IMR-90 (cell line): Measurements from ENCODE around the gene PTCSC3. TPM values are rescaled to one million over a fixed set of nuclear protein-coding genes. Genes with fewer than 3 reads are reported as not detected.

Experiments used
- ATAC-seq: fragments of 200-7000 bp; cut with Tn5 transposase; 2 replicates; pipeline ENCODE4 v1.9.1; 2020; ENCODE audit warnings: low read depth, mild to moderate bottlenecking, moderate library complexity
- BruUV-seq: library from RNA; stranded (reverse); fragments of 400-500 nt; replicated peaks from 2 replicates; lab custom pipeline; 2021; lab: Mats Ljungman, UMichigan
- CTCF ChIA-PET: fragments of 300-600 bp; formaldehyde crosslinking; extraction: SDS; loops from one replicate; lab custom pipeline; 2021; ENCODE audit warnings: antibody characterized with exemption; lab: Yijun Ruan, JAX
- POLR2A ChIA-PET: fragments of 300-600 bp; sonication (Branson Sonifier 250); formaldehyde crosslinking; loops from one replicate; lab custom pipeline; 2022; ENCODE audit warnings: antibody characterized with exemption; ENCODE audit not compliant: unreplicated experiment; lab: Charles Lee
- DNase-seq: peaks from one replicate; pipeline ENCODE4 v3.0.0; 2013
- H2AFZ ChIP-seq: replicated peaks from 2 replicates; pipeline ENCODE3; 2013; ENCODE audit warnings: low read length, mild to moderate bottlenecking; ENCODE audit not compliant: poor library complexity
- H2AK5ac ChIP-seq: 2 replicates; pipeline ENCODE4 v1.6.1; 2013; ENCODE audit warnings: low read depth, low read length, inconsistent platforms
- H2AK9ac ChIP-seq: replicated peaks from 2 replicates; pipeline ENCODE3; 2013; ENCODE audit warnings: mild to moderate bottlenecking, low read depth, low read length, moderate library complexity; ENCODE audit not compliant: poor library complexity
- H2BK120ac ChIP-seq: 2 replicates; pipeline ENCODE4 v1.6.1; 2013; ENCODE audit warnings: low read depth, low read length, inconsistent platforms
- H2BK15ac ChIP-seq: 3 replicates; pipeline ENCODE4 v1.6.1; 2013; ENCODE audit warnings: low read depth, low read length, inconsistent platforms
- H2BK20ac ChIP-seq: 2 replicates; pipeline ENCODE4 v1.6.1; 2013; ENCODE audit warnings: low read depth, mild to moderate bottlenecking, inconsistent platforms, low read length, moderate library complexity
- H2BK5ac ChIP-seq: 2 replicates; pipeline ENCODE4 v1.6.1; 2013; ENCODE audit warnings: mild to moderate bottlenecking, low read depth, low read length, inconsistent platforms; ENCODE audit not compliant: poor library complexity, severe bottlenecking
- H3K14ac ChIP-seq: replicated peaks from 2 replicates; pipeline ENCODE4 v1.6.1; 2013; ENCODE audit warnings: low read depth, low read length, inconsistent platforms
- H3K18ac ChIP-seq: 2 replicates; pipeline ENCODE4 v1.6.1; 2013; ENCODE audit warnings: low read depth, low read length, control low read depth
- H3K23ac ChIP-seq: 2 replicates; pipeline ENCODE4 v1.6.1; 2013; ENCODE audit warnings: low read depth, low read length, inconsistent platforms
- H3K27ac ChIP-seq: 2 replicates; pipeline ENCODE4 v1.5.1; 2013; ENCODE audit warnings: mild to moderate bottlenecking, control low read depth, low read length; ENCODE audit not compliant: insufficient read depth
- H3K27me3 ChIP-seq: 2 replicates; pipeline ENCODE4 v1.6.1; 2013; ENCODE audit warnings: low read length; ENCODE audit not compliant: control insufficient read depth, insufficient read depth
- H3K36me3 ChIP-seq: 2 replicates; pipeline ENCODE4 v1.6.1; 2013; ENCODE audit warnings: low read length, mixed read lengths; ENCODE audit not compliant: control insufficient read depth, insufficient read depth
- H3K4ac ChIP-seq: 2 replicates; pipeline ENCODE4 v1.6.1; 2013; ENCODE audit warnings: low read depth, low read length, inconsistent platforms
- H3K4me1 ChIP-seq: 2 replicates; pipeline ENCODE4 v1.6.1; 2013; ENCODE audit warnings: low read length, mixed read lengths; ENCODE audit not compliant: control insufficient read depth, insufficient read depth
- H3K4me2 ChIP-seq: 2 replicates; pipeline ENCODE4 v1.6.1; 2013; ENCODE audit warnings: low read depth, mild to moderate bottlenecking, control low read depth, low read length, moderate library complexity
- H3K4me3 ChIP-seq: 2 replicates; pipeline ENCODE4 v1.5.1; 2013; ENCODE audit warnings: low read depth, mild to moderate bottlenecking, control low read depth, low read length, moderate library complexity; ENCODE audit not compliant: insufficient read depth
- H3K56ac ChIP-seq: 2 replicates; pipeline ENCODE4 v1.6.1; 2013; ENCODE audit warnings: low read length, inconsistent platforms; ENCODE audit not compliant: insufficient read depth; ENCODE audit errors: extremely low read depth
- H3K79me1 ChIP-seq, 2 experiments: 2 replicates each; pipeline ENCODE4 v1.6.1; 2013; ENCODE audit warnings: low read length in 2 of 2, inconsistent platforms in 1 of 2, low read depth in 1 of 2
- H3K9ac ChIP-seq: 2 replicates; pipeline ENCODE4 v1.6.1; 2013; ENCODE audit warnings: low read depth, low read length, control low read depth
- H3K9me1 ChIP-seq: 2 replicates; pipeline ENCODE4 v1.6.1; 2013; ENCODE audit warnings: low read length, inconsistent platforms; ENCODE audit not compliant: insufficient read depth
- H3K9me3 ChIP-seq: 2 replicates; pipeline ENCODE4 v1.6.1; 2013; ENCODE audit warnings: low read length; ENCODE audit not compliant: control insufficient read depth, insufficient read depth
- H4K20me1 ChIP-seq: 2 replicates; pipeline ENCODE4 v1.6.1; 2013; ENCODE audit warnings: low read length, inconsistent platforms; ENCODE audit not compliant: insufficient read depth
- H4K5ac ChIP-seq: 2 replicates; pipeline ENCODE4 v1.6.1; 2013; ENCODE audit warnings: mild to moderate bottlenecking, low read depth, low read length, control low read depth
- H4K8ac ChIP-seq, 2 experiments: 2 replicates each; pipeline ENCODE4 v1.6.1; 2013; ENCODE audit warnings: low read depth in 2 of 2, low read length in 2 of 2, control low read depth in 1 of 2, inconsistent platforms in 1 of 2
- H4K91ac ChIP-seq: 2 replicates; pipeline ENCODE4 v1.6.1; 2013; ENCODE audit warnings: low read depth, low read length, inconsistent platforms; ENCODE audit not compliant: insufficient read depth
- BHLHE40 ChIP-seq: fragments of 150-350 bp; IDR thresholded peaks from 2 replicates; pipeline ENCODE4 v1.6.1; 2016; ENCODE audit warnings: mild to moderate bottlenecking, low read depth, low read length
- CHD1 ChIP-seq: IDR thresholded peaks from 2 replicates; pipeline ENCODE4 v1.6.1; 2012; ENCODE audit warnings: low read depth, low read length, improper control_type of control experiment
- FOS ChIP-seq: fragments of 150-350 bp; IDR thresholded peaks from 2 replicates; pipeline ENCODE4 v1.6.1; 2016; ENCODE audit warnings: low read depth, low read length
- MXI1 ChIP-seq: IDR thresholded peaks from 2 replicates; pipeline ENCODE4 v1.6.1; 2012; ENCODE audit warnings: low read depth, mild to moderate bottlenecking, low read length, moderate library complexity, borderline replicate concordance
- NFE2L2 ChIP-seq: fragments of 150-350 bp; IDR thresholded peaks from 2 replicates; pipeline ENCODE4 v1.6.1; 2016; ENCODE audit warnings: low read depth, mild to moderate bottlenecking, low read length
- POLR2A ChIP-seq: IDR thresholded peaks from 2 replicates; pipeline ENCODE4 v1.6.1; 2012; ENCODE audit warnings: mild to moderate bottlenecking, low read depth, low read length
- RAD21 ChIP-seq: IDR thresholded peaks from 2 replicates; pipeline ENCODE4 v1.6.1; 2012; ENCODE audit warnings: low read length, improper control_type of control experiment
- RCOR1 ChIP-seq: IDR thresholded peaks from 2 replicates; pipeline ENCODE4 v1.6.1; 2012; ENCODE audit warnings: mild to moderate bottlenecking, low read length, improper control_type of control experiment; ENCODE audit not compliant: insufficient replicate concordance
- RFX5 ChIP-seq: IDR thresholded peaks from 2 replicates; pipeline ENCODE4 v1.8.0; 2012; ENCODE audit warnings: low read depth, mild to moderate bottlenecking, low read length, moderate library complexity
- SMC3 ChIP-seq: fragments of 150-350 bp; IDR thresholded peaks from 2 replicates; pipeline ENCODE4 v1.6.1; 2016; ENCODE audit warnings: low read depth, mild to moderate bottlenecking, antibody characterized with exemption, low read length, moderate library complexity
- WGBS, 2 experiments: methylation state at CpG; one replicate each; pipeline versions ENCODE4 v1.1.5 to v1.1.7; 2013; ENCODE audit warnings: missing lambda C conversion rate in 2 of 2; ENCODE audit not compliant: insufficient read length in 1 of 2; ENCODE audit errors: extremely low coverage in 2 of 2; 5-methylcytosine and 5-hydroxymethylcytosine counted together
- dilution Hi-C: fragments of 300-500 bp; cut with HindIII; formaldehyde crosslinking; loops from one replicate; pipeline ENCODE4 v1.14.3; 2018; ENCODE audit warnings: low sequenced_read_pairs; ENCODE audit not compliant: unreplicated experiment
- in situ Hi-C: fragments of 300-500 bp; cut with MboI; formaldehyde crosslinking; loops from 3 replicates; pipeline ENCODE4 v1.14.3; 2019; ENCODE audit warnings: low sequenced_read_pairs, inconsistent platforms, mixed read lengths
- intact Hi-C: fragments of 100-400 bp; cut with micrococcal nuclease; formaldehyde crosslinking; loops from 2 replicates; pipeline ENCODE4 v1.10.0; 2022
- polyA plus RNA-seq, 3 experiments: library from polyadenylated mRNA; depleted of rRNA; stranded (reverse); fragments of >200 nt; gene quantifications; 2 replicates each; pipeline ENCODE4 v1.2.3, GENCODE V29; 2012; ENCODE audit warnings: low replicate concordance in 1 of 3
- total RNA-seq: library from RNA; depleted of rRNA; stranded (reverse); fragments of >200 nt; gene quantifications from 2 replicates; pipeline ENCODE4 v1.2.3, GENCODE V29; 2012
- TF ChIP-seq, protein P1 (sequence below): fragments of 150-350 bp; IDR thresholded peaks from 2 replicates; pipeline ENCODE4 v1.6.1; 2017; ENCODE audit warnings: mild to moderate bottlenecking, antibody characterized with exemption, low read length, low read depth
- TF ChIP-seq, protein P2 (sequence below): conservative IDR thresholded peaks from 2 replicates; pipeline ENCODE4 v1.5.1; 2012; ENCODE audit warnings: mild to moderate bottlenecking, low read depth, low read length, improper control_type of control experiment
- TF ChIP-seq, protein P3 (sequence below): fragments of 150-350 bp; IDR thresholded peaks from 2 replicates; pipeline ENCODE4 v1.6.1; 2016; ENCODE audit warnings: low read depth, mild to moderate bottlenecking, low read length, moderate library complexity, borderline replicate concordance

Gene PTCSC3
- total and polyA plus RNA-seq, 2 of the 4 experiments (the other 2 are of a cell fraction): not detected

DNA sequence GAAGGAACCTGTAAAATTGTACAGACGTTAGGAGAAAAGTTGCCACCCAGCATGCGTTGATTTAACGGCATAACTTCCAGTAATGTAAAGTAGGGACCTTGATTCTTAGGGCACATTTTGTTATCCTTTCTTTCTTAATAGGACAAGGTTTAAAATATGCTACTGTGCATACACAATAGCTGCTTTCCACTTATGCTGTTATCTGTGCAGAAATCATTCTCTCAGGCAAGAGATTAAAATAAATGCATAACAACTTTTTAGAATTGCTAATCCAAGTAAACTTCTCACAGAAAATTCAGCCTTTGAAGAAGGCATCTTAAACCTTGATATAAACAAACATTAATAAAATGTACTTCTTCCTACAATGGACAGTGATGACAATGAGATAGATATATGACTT, 16.0 kb upstream of the PTCSC3 start:
- no peak for ATAC-seq
- no peak for DNase-seq
- ChIA-PET CTCF (no interaction called here), POLR2A (no interaction called here)
- no peak overlapping the region for H3K4me2 ChIP-seq
- no peak overlapping the region for H2AK9ac ChIP-seq
- no peak overlapping the region for H2AK5ac ChIP-seq
- no peak overlapping the region for H3K27ac ChIP-seq
- H3K23ac ChIP-seq: no peak overlapping the region
- H2BK15ac ChIP-seq: no peak overlapping the region
- no peak overlapping the region for H2BK20ac ChIP-seq
- no peaks in the 10 kb centered on the region; the same call in 1 of the 2 replicates for H3K27me3 ChIP-seq
- H3K4me1 ChIP-seq: no peaks in the 10 kb centered on the region
- no peak overlapping the region for H2AFZ ChIP-seq
- dilution Hi-C loops: no loop called here
- intact Hi-C loops: no loop called here
- no peak overlapping the region for H3K18ac ChIP-seq
- in situ Hi-C loops: no loop called here
- no TSS peak for BruUV-seq
- H3K79me1 ChIP-seq: no peaks in the 10 kb centered on the region
- H4K5ac ChIP-seq: no peak overlapping the region
- H2BK120ac ChIP-seq: no peak overlapping the region
- no peak overlapping the region for H2BK5ac ChIP-seq
- no peak overlapping the region for H3K4me3 ChIP-seq
- H3K56ac ChIP-seq: no peak overlapping the region
- no peak overlapping the region for H3K14ac ChIP-seq
- no peak overlapping the region for H3K4ac ChIP-seq
- TF ChIP-seq RCOR1 (no peak), BHLHE40 (no peak), RAD21 (no peak), POLR2A (no peak), FOS (no peak), SMC3 (no peak), NFE2L2 (no peak), RFX5 (no peak), MXI1 (no peak), CHD1 (no peak)
- TF ChIP-seq, protein P1, sequence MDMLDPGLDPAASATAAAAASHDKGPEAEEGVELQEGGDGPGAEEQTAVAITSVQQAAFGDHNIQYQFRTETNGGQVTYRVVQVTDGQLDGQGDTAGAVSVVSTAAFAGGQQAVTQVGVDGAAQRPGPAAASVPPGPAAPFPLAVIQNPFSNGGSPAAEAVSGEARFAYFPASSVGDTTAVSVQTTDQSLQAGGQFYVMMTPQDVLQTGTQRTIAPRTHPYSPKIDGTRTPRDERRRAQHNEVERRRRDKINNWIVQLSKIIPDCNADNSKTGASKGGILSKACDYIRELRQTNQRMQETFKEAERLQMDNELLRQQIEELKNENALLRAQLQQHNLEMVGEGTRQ: no peak
- TF ChIP-seq, protein P2, sequence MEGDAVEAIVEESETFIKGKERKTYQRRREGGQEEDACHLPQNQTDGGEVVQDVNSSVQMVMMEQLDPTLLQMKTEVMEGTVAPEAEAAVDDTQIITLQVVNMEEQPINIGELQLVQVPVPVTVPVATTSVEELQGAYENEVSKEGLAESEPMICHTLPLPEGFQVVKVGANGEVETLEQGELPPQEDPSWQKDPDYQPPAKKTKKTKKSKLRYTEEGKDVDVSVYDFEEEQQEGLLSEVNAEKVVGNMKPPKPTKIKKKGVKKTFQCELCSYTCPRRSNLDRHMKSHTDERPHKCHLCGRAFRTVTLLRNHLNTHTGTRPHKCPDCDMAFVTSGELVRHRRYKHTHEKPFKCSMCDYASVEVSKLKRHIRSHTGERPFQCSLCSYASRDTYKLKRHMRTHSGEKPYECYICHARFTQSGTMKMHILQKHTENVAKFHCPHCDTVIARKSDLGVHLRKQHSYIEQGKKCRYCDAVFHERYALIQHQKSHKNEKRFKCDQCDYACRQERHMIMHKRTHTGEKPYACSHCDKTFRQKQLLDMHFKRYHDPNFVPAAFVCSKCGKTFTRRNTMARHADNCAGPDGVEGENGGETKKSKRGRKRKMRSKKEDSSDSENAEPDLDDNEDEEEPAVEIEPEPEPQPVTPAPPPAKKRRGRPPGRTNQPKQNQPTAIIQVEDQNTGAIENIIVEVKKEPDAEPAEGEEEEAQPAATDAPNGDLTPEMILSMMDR: no peak
- TF ChIP-seq, protein P3, sequence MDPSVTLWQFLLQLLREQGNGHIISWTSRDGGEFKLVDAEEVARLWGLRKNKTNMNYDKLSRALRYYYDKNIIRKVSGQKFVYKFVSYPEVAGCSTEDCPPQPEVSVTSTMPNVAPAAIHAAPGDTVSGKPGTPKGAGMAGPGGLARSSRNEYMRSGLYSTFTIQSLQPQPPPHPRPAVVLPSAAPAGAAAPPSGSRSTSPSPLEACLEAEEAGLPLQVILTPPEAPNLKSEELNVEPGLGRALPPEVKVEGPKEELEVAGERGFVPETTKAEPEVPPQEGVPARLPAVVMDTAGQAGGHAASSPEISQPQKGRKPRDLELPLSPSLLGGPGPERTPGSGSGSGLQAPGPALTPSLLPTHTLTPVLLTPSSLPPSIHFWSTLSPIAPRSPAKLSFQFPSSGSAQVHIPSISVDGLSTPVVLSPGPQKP: no peak
- no peak overlapping the region for H3K9ac ChIP-seq
- no peaks in the 10 kb centered on the region for H3K9me1 ChIP-seq
- H4K91ac ChIP-seq: no peak overlapping the region
- WGBS, 2 experiments: no CpG with 5 or more reads among the region's 3 CpGs
- no peaks in the 10 kb centered on the region for H3K9me3 ChIP-seq
- H3K36me3 ChIP-seq: no peaks in the 10 kb centered on the region
- no peaks in the 10 kb centered on the region for H4K20me1 ChIP-seq
- H4K8ac ChIP-seq: no peak overlapping the region
